Neuronal stem cell (in vitro differentiated cells): ENCODE results near the gene TCEAL1.

Experiments
- DNase-seq: peaks from one replicate; pipeline ENCODE4 v3.0.0-alpha.2; 2013; ENCODE audit warnings: low spot score
- H2AFZ ChIP-seq: one replicate; pipeline ENCODE4 v1.6.1; 2013; ENCODE audit warnings: mild to moderate bottlenecking, low read length, inconsistent platforms
- H2AK5ac ChIP-seq: 2 replicates; pipeline ENCODE4 v1.6.1; 2013; ENCODE audit warnings: low read depth, mild to moderate bottlenecking, inconsistent platforms, low read length, moderate library complexity, mixed read lengths
- H2BK120ac ChIP-seq: 2 replicates; pipeline ENCODE4 v1.6.1; 2013; ENCODE audit warnings: low read depth, mild to moderate bottlenecking, inconsistent platforms, low read length, moderate library complexity, mixed read lengths
- H2BK12ac ChIP-seq: one replicate; pipeline ENCODE4 v1.6.1; 2013; ENCODE audit warnings: low read length, inconsistent platforms
- H2BK15ac ChIP-seq: 2 replicates; pipeline ENCODE4 v1.6.1; 2013; ENCODE audit warnings: mild to moderate bottlenecking, low read length, inconsistent platforms, mixed read lengths
- H2BK5ac ChIP-seq: one replicate; pipeline ENCODE4 v1.6.1; 2013; ENCODE audit warnings: inconsistent platforms, mild to moderate bottlenecking, low read length, moderate library complexity
- H3K14ac ChIP-seq: one replicate; pipeline ENCODE4 v1.6.1; 2013; ENCODE audit warnings: low read length, inconsistent platforms
- H3K18ac ChIP-seq: 2 replicates; pipeline ENCODE4 v1.6.1; 2013; ENCODE audit warnings: low read length, inconsistent platforms
- H3K23ac ChIP-seq: 2 replicates; pipeline ENCODE4 v1.6.1; 2013; ENCODE audit warnings: low read depth, mild to moderate bottlenecking, mixed read lengths, low read length, inconsistent platforms; ENCODE audit not compliant: poor library complexity
- H3K27ac ChIP-seq: replicated peaks from 3 replicates; pipeline ENCODE4 v1.5.1; 2013; ENCODE audit warnings: low read length, inconsistent platforms
- H3K27me3 ChIP-seq, 3 experiments: 2 replicates each; pipeline ENCODE4 v1.6.1; 2013; ENCODE audit warnings: low read length in 3 of 3, mild to moderate bottlenecking in 2 of 3, inconsistent platforms in 1 of 3, low read depth in 1 of 3, mixed read lengths in 1 of 3, moderate library complexity in 1 of 3; ENCODE audit not compliant: control insufficient read depth in 3 of 3, insufficient read depth in 3 of 3
- H3K36me3 ChIP-seq, 2 donors: replicated peaks in 1 of 2; 2 replicates each; pipeline ENCODE4 v1.6.1; 2013; ENCODE audit warnings: low read length in 2 of 2; ENCODE audit not compliant: control insufficient read depth in 2 of 2, insufficient read depth in 2 of 2
- H3K4ac ChIP-seq: 2 replicates; pipeline ENCODE4 v1.6.1; 2013; ENCODE audit warnings: inconsistent platforms, mild to moderate bottlenecking, low read length, moderate library complexity
- H3K4me1 ChIP-seq, 2 donors: 1 replicate in 1 of 2; 2 replicates in 1 of 2; pipeline ENCODE4 v1.6.1; 2013; ENCODE audit warnings: low read length in 2 of 2, low read depth in 1 of 2; ENCODE audit not compliant: control insufficient read depth in 2 of 2, insufficient read depth in 1 of 2
- H3K4me2 ChIP-seq: one replicate; pipeline ENCODE4 v1.6.1; 2013; ENCODE audit warnings: mild to moderate bottlenecking, low read length, inconsistent platforms; ENCODE audit not compliant: insufficient read depth, poor library complexity, severe bottlenecking
- H3K4me3 ChIP-seq, 2 donors: 2 replicates each; pipeline ENCODE4 v1.5.1; 2013; ENCODE audit warnings: low read length in 2 of 2, mild to moderate bottlenecking in 2 of 2, inconsistent platforms in 1 of 2, moderate library complexity in 1 of 2
- H3K79me1 ChIP-seq: one replicate; pipeline ENCODE4 v1.6.1; 2013; ENCODE audit warnings: low read depth, mild to moderate bottlenecking, inconsistent platforms, low read length, moderate library complexity
- H3K9ac ChIP-seq: one replicate; pipeline ENCODE4 v1.6.1; 2013; ENCODE audit warnings: mild to moderate bottlenecking, low read depth, low read length, inconsistent platforms; ENCODE audit not compliant: poor library complexity
- H3K9me3 ChIP-seq, 2 donors: replicated peaks in 1 of 2; 2 replicates each; pipeline versions ENCODE3 to v1.6.1; 2013; ENCODE audit warnings: low read length in 2 of 2, mild to moderate bottlenecking in 2 of 2, inconsistent platforms in 1 of 2, low read depth in 1 of 2, mixed read lengths in 1 of 2, moderate library complexity in 1 of 2; ENCODE audit not compliant: control insufficient read depth in 2 of 2, insufficient read depth in 1 of 2
- H4K8ac ChIP-seq: one replicate; pipeline ENCODE4 v1.6.1; 2013; ENCODE audit warnings: low read depth, mild to moderate bottlenecking, inconsistent platforms, low read length, moderate library complexity
- H4K91ac ChIP-seq: one replicate; pipeline ENCODE4 v1.6.1; 2013; ENCODE audit warnings: low read length, low read depth, mild to moderate bottlenecking, inconsistent platforms; ENCODE audit not compliant: poor library complexity
- WGBS, 2 donors: extraction: QIAGEN DNeasy Blood & Tissue Kit; methylation state at CpG; one replicate each; pipeline ENCODE4 v1.1.7; 2013; ENCODE audit warnings: missing lambda C conversion rate in 2 of 2, mixed read lengths in 1 of 2; ENCODE audit not compliant: insufficient read length in 2 of 2, insufficient replicate concordance in 1 of 2; ENCODE audit errors: extremely low coverage in 2 of 2; 5-methylcytosine and 5-hydroxymethylcytosine counted together

Gene TCEAL1

DNA sequence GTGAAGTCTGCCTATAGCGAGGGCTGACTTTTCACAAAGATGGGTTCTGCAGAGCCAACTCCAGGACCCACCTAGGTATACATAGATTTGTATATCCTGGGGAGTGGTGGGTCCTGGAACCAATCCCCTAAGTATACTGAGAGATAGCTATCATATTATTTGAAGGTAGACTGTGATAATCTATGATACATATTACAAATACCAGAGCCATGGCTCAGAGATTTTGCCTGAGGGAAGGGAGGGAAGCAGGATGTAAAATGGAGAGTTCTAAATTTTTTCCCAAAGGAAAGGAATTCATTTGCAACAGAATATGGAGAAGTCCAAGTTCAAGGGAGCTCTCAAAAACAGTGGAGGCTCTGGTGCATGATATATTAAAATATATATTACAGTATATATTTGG, 13.8 kb upstream of the TCEAL1 start:
- WGBS, 2 donors: no CpG with 5 or more reads among the region's 1 CpG
- no peak overlapping the region for H2BK12ac ChIP-seq
- H3K14ac ChIP-seq: no peak overlapping the region
- H3K23ac ChIP-seq: no peak overlapping the region
- H2BK120ac ChIP-seq: no peak overlapping the region
- H4K8ac ChIP-seq: no peak overlapping the region
- H2AK5ac ChIP-seq: no peak overlapping the region
- H3K36me3 ChIP-seq: no peaks in the 10 kb centered on the region
- H3K27ac ChIP-seq: no peak overlapping the region
- DNase-seq: no peak
- H3K4ac ChIP-seq: no peak overlapping the region
- no peak overlapping the region for H3K4me3 ChIP-seq
- no peak overlapping the region for H3K9ac ChIP-seq
- H3K4me1 ChIP-seq: no peaks in the 10 kb centered on the region
- no peaks in the 10 kb centered on the region for H3K9me3 ChIP-seq
- H2BK15ac ChIP-seq: no peak overlapping the region
- H2AFZ ChIP-seq: no peak overlapping the region
- H3K18ac ChIP-seq: no peak overlapping the region
- H3K4me2 ChIP-seq: no peak overlapping the region
- H4K91ac ChIP-seq: no peak overlapping the region
- no peak overlapping the region for H2BK5ac ChIP-seq
- no peaks in the 10 kb centered on the region for H3K27me3 ChIP-seq
- no peaks in the 10 kb centered on the region for H3K79me1 ChIP-seq

GRCh38 chrX:103615781-103616371, 12.9 kb upstream of the TCEAL1 start:
- no peak overlapping the region for H3K4ac ChIP-seq

DNA sequence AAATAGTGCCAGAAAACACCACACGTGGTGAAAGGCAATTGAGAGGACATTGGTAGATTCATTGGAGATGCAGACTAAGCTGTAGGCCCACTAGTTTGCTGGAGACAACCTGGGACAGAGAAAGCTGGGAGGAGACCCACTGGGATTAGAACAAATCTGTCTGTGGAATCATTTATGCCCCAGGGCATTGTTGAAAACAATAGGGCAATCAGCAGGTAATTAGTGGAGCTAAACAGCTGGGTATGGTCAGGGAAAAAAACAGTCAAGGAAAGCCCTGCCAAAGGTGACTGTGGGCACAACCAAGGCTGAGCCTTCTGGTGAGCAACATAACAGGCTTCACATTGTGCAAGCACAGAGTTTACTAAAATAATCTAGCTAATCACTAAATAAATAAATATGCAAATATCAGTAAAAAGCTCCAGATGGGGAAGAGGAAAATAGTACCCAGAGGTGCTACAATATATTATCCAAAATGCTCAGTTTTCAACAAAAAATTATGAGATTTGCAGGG, 12.0 kb upstream of the TCEAL1 start:
- no peak overlapping the region for H2BK5ac ChIP-seq
- no peak overlapping the region for H3K4me2 ChIP-seq
- no peak overlapping the region for H2BK120ac ChIP-seq
- no peak overlapping the region for H3K4ac ChIP-seq
- H3K18ac ChIP-seq: no peak overlapping the region
- no peak overlapping the region for H3K4me3 ChIP-seq
- H2BK12ac ChIP-seq: no peak overlapping the region
- H3K9me3 ChIP-seq: no peaks in the 10 kb centered on the region
- no CpG with 5 or more reads among the region's 1 CpG for WGBS, 2 donors
- no peak overlapping the region for H3K27ac ChIP-seq
- H2AK5ac ChIP-seq: no peak overlapping the region
- H3K79me1 ChIP-seq: no peaks in the 10 kb centered on the region
- H4K91ac ChIP-seq: no peak overlapping the region
- peaks cover 0 to 2% of the 10 kb centered on the region in 2 donors for H3K36me3 ChIP-seq
- no peak overlapping the region for H4K8ac ChIP-seq
- H3K14ac ChIP-seq: no peak overlapping the region
- no peak overlapping the region for H2AFZ ChIP-seq
- no peaks in the 10 kb centered on the region for H3K4me1 ChIP-seq
- H3K9ac ChIP-seq: no peak overlapping the region
- no peaks in the 10 kb centered on the region for H3K27me3 ChIP-seq
- no peak for DNase-seq
- no peak overlapping the region for H3K23ac ChIP-seq
- H2BK15ac ChIP-seq: no peak overlapping the region

More at GRCh38 chrX:103615781-103616371, 12.9 kb upstream of the TCEAL1 start:
- H2BK5ac ChIP-seq: no peak overlapping the region
- no peak overlapping the region for H2AFZ ChIP-seq
- H4K8ac ChIP-seq: no peak overlapping the region
- no peaks in the 10 kb centered on the region for H3K36me3 ChIP-seq
- no peak overlapping the region for H2BK120ac ChIP-seq
- H3K9ac ChIP-seq: no peak overlapping the region
- no peak overlapping the region for H3K4me2 ChIP-seq
- H3K9me3 ChIP-seq: no peaks in the 10 kb centered on the region
- H2BK15ac ChIP-seq: no peak overlapping the region
- H3K4me1 ChIP-seq: no peaks in the 10 kb centered on the region
- no peak overlapping the region for H3K23ac ChIP-seq
- no peak overlapping the region for H3K18ac ChIP-seq
- DNase-seq: no peak
- H3K4me3 ChIP-seq: no peak overlapping the region
- no peak overlapping the region for H2BK12ac ChIP-seq
- no peak overlapping the region for H2AK5ac ChIP-seq
- no peak overlapping the region for H3K27ac ChIP-seq
- no peak overlapping the region for H3K14ac ChIP-seq
- H4K91ac ChIP-seq: no peak overlapping the region
- no peaks in the 10 kb centered on the region for H3K79me1 ChIP-seq
- no peaks in the 10 kb centered on the region for H3K27me3 ChIP-seq

DNA sequence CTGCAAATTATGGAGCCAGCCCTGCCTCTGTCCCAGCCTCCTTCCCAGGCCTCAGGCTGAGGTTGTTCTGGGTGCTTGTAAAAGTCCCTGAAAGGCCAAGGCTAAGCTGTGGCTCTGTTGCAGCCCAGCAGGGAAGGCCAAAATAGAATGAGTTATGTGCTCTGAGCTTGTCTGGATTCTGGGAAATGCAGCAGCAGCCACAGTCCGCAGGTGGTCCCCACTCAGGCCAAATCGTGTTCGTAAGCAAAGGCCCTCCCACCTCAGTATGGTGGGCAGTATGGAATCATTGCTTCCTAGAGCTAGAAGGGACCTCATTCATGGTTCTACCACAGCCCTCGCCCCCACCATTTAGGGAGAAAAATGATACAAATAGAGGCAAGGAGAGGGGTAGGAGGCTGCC, 4.7 kb upstream of the TCEAL1 start:
- WGBS, 2 donors: no CpG with 5 or more reads among the region's 4 CpGs
- Histone ChIP-seq H3K9me3 (no peaks in the 10 kb centered on the region), H2BK5ac (no peak overlapping the region), H4K8ac (no peak overlapping the region), H2BK15ac (no peak overlapping the region), H4K91ac (no peak overlapping the region), H3K4me1 (peaks cover 5 to 11% of the 10 kb centered on the region in 2 donors), H3K23ac (no peak overlapping the region), H3K4me2 (no peak overlapping the region), H2BK12ac (no peak overlapping the region), H3K27me3 (no peaks in the 10 kb centered on the region), H3K79me1 (peaks cover 2% of the 10 kb centered on the region), H3K36me3 (peaks cover 0 to 5% of the 10 kb centered on the region in 2 donors), H3K4me3 (no peak overlapping the region), H3K14ac (no peak overlapping the region), H3K9ac (no peak overlapping the region), H3K27ac (no peak overlapping the region), H2AK5ac (no peak overlapping the region), H3K4ac (no peak overlapping the region), H3K18ac (no peak overlapping the region), H2BK120ac (no peak overlapping the region), H2AFZ (peak overlapping the region; percentile 63)
- no peak for DNase-seq
